Measurements from ENCODE around the gene STAMBPL1.
"Not testable (repeated sequence)": the region's sequence is repeated elsewhere in the genome, so short reads cannot be mapped to it uniquely, and the experiment has no call there.

STAMBPL1 gene

DNA sequence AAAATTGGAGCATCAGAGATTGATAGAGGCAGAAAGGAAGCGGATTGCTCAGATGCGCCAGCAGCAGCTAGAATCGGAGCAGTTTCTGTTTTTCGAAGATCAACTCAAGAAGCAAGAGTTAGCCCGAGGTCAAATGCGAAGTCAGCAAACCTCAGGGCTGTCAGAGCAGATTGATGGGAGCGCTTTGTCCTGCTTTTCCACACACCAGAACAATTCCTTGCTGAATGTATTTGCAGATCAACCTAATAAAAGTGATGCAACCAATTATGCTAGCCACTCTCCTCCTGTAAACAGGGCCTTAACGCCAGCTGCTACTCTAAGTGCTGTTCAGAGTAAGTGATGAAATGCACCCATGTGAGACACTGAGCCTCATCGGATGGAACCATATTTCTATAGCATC, 33.1 kb downstream of the STAMBPL1 start:
- no peak overlapping the region for H3K4me3 ChIP-seq (ENCODE audit: low read length)
- no peak for DNase-seq (ENCODE audit: low read depth, low spot score)

DNA sequence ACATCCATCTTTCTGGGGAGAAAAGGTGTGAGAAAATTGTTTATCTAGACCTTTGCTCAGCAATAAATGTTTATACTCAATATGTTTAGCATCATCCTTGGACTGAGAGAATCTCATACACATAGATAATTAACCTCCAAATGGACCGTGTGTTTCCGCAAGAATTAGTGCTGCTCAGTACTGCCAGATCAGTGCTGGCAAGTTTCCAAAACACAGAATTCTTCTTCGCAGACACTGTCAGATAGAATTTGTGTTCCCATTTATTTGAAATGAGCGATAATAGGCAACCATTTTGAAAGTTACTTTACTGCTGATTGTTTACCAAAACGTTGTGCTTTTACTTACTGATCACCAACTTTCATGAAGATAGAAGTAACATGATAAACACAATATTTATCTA, 33.7 kb downstream of the STAMBPL1 start:
- no peak for DNase-seq (ENCODE audit: low read depth, low spot score)
- H3K4me3 ChIP-seq (ENCODE audit: low read length) = no peak overlapping the region

DNA sequence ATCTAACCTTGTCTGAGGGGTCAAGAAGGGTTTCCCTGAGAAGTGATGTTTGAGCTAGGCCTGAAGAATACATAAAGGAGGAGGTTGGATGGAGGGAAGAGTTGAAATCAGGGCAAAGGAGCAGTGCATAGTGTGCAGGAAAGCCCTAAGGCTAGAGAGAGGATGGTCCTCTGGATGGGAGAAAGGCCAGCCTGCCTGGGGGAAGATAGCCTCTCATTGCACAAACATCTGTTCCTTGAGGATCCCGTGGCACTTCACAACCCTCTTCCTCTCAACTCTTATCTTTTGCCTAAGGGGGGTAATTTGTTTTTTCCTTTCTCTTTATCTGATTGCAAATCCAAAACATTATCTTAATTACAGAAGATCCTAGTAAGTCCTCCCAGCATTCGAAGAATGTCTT, 35.7 kb downstream of the STAMBPL1 start:
- no peak for DNase-seq (ENCODE audit: low read depth, low spot score)

DNA sequence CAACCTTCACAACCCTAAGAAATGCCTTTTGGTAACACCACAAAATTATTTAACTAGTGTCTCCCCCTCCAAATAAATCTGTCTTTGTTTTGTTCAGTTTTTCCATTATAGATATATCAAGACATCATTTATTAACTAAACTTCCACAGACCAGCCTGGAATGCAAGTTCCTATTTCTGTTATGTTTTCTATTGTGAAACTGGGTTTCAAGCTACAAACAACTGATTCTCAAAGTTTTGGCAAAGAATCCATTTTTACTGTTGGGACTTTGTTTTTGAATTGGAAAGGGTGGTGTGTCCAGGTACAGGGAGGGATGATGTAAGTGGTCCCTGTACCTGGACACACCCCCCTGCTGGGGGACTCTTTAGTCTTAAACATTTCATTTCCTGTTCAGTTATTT, 36.2 kb downstream of the STAMBPL1 start:
- DNase-seq (ENCODE audit: low read depth, low spot score) = no peak
- no peak overlapping the region for H3K4me3 ChIP-seq (ENCODE audit: low read length)

More for the DNA sequence above, 35.7 kb downstream of the STAMBPL1 start:
- no peak overlapping the region for H3K4me3 ChIP-seq (ENCODE audit: low read length)

DNA sequence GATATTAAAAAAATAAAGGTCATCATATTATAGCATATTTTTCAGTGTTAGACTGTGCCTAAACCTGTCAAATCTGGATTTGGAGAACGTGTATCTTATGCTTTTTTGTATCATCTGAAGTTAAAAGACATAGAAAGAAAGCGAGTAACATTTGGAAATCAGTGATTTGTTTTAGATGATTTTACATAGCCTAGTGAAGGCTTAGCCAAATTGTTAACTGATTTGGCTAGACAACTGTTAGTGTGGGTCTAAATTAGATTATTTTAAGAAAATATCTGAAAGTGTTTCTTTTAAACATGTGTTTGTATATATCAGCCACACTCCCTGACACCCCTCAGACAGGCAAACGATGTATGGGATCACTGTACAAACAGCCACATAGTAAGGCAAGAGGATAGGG, 36.9 kb downstream of the STAMBPL1 start:
- H3K4me3 ChIP-seq (ENCODE audit: low read length) = no peak overlapping the region
- DNase-seq (ENCODE audit: low read depth, low spot score) = no peak

DNA sequence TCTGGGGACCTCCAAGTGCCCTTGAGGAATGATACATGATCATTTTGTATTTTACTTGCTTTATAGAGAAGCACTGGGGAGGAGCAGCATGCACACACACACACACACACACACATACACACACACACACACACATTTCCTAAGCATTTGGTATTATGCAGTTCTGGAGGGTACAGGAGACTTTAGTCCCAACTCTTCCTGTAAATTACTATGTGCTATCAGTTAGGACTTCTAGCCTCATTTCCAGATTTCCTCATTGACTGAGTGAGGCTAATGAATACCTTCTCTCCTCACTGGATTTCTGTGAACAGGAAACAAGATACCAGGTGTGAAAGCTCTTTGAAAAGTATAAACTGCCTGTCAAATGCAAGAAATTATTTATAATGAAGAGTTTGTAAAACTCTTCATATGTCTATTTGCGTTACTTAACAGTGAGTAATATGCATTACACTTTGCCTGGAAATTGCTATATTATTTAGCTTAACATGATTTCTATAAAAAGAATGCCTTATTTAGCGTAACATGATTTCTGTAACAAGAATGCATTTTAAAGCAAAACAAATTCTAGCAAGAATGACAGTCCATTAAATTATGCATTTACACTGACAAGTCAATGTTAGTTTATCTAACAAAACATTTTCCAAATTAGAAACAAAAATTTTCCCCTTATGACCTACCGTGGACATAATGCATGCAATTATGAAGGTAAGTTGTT, 38.3 kb downstream of the STAMBPL1 start:
- no peak overlapping the region for H3K4me3 ChIP-seq (ENCODE audit: low read length)
- DNase-seq (ENCODE audit: low read depth, low spot score) = no peak

DNA sequence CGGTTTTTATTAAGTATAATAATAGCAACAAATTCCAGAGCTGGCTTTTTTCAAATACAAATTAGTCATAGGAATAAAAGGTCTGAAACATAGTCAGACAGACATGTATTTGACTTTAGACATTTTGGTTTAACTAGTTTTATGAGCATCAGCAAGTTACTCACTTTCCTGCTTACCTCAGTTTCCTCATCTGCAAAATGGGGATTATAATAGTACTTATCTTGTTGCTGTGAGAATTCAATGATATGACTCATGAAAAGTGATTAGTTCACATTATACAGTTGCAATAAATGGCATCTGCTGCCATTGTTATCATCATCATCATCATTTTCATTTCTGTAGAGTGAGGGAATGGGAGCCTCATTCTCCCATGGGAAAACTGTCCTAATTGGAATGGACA, 39.0 kb downstream of the STAMBPL1 start:
- no peak for DNase-seq (ENCODE audit: low read depth, low spot score)
- no peak overlapping the region for H3K4me3 ChIP-seq (ENCODE audit: low read length)

DNA sequence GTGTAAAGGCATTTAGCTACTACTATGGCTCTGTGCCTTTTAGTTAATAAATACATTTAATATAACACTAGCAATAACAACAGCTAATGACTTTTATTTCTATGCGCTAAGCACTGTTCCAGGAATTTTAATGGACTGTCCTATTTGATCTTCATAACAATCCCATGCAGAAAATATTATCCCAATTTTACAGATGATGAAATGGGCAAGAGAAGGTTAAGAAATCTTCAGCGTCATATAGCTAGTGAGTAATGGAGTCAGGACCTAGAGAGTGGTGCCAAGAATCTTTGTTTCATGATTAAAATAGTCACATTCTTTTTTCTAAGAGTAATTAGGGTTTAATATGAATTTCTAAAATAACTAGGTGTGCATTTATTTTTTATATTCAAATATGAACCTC, 40.2 kb downstream of the STAMBPL1 start:
- DNase-seq (ENCODE audit: low read depth, low spot score) = no peak
- H3K4me3 ChIP-seq (ENCODE audit: low read length) = no peak overlapping the region

DNA sequence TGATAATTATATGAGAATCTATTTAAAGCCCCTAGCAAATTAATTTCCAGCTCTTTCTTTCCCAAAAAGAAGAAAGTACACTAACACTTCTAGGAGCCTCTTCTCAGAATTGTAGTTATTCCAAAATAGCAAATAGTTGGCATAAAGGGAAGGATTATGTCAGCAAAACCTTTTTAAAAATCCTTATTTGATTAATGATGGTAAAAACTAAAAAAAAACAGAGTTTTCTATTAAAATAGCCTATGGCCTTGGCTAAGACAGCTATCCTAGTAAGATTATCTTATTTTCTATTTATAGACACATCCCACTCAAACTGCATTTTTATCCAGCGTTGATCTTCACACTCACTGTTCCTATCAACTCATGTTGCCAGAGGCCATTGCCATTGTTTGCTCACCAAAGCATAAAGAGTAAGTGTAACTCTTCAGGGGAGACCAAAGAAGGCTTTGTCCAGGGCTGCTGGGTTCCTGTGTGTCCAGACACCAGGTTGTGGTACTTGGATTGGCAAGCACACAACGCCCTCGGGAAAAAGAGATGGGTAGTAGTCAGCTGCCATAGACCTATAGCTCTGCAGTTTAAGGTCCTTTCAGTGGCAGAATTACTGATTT, 41.0 kb downstream of the STAMBPL1 start:
- DNase-seq (ENCODE audit: low read depth, low spot score) = no peak
- no peak overlapping the region for H3K4me3 ChIP-seq (ENCODE audit: low read length)

DNA sequence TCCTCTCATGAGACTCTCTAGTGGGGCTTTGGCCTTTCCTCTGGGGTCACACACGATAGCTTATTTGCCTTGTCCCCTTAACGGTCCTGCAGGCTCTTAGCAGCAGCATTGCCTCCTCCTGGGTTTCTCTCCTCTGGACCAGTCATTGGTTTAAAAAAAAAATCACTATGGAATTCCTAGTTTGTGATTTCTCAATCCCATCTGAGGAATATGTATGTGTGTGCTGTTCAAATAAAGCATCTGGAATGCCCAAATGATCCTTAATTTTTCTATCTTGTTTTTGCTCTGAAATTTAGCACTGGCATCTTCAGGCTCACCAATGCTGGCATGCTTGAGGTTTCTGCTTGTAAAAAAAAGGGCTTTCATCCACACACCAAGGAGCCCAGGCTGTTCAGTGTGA, 42.0 kb downstream of the STAMBPL1 start:
- no peak for DNase-seq (ENCODE audit: low read depth, low spot score)
- H3K4me3 ChIP-seq (ENCODE audit: low read length) = no peak overlapping the region

DNA sequence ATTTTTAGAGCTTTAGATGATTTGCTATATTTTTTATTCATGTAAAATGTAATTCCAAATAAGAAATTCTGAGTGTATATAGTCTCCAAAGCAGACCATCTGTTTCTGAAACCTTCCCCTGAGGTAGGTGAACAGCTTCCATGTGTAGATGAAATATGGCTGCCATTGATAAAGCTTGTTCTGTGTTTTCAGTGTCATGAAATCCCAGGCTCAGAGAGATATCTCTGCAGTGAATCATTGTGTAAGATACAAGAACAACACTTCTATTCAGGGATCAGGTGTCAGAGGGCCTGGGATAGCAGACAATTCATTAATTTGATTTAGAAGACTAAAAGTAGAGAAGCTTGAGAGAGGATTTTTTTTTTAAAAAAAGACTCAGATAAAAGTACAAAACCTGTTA, 43.5 kb downstream of the STAMBPL1 start:
- DNase-seq (ENCODE audit: low read depth, low spot score) = no peak
- H3K4me3 ChIP-seq (ENCODE audit: low read length) = no peak overlapping the region

DNA sequence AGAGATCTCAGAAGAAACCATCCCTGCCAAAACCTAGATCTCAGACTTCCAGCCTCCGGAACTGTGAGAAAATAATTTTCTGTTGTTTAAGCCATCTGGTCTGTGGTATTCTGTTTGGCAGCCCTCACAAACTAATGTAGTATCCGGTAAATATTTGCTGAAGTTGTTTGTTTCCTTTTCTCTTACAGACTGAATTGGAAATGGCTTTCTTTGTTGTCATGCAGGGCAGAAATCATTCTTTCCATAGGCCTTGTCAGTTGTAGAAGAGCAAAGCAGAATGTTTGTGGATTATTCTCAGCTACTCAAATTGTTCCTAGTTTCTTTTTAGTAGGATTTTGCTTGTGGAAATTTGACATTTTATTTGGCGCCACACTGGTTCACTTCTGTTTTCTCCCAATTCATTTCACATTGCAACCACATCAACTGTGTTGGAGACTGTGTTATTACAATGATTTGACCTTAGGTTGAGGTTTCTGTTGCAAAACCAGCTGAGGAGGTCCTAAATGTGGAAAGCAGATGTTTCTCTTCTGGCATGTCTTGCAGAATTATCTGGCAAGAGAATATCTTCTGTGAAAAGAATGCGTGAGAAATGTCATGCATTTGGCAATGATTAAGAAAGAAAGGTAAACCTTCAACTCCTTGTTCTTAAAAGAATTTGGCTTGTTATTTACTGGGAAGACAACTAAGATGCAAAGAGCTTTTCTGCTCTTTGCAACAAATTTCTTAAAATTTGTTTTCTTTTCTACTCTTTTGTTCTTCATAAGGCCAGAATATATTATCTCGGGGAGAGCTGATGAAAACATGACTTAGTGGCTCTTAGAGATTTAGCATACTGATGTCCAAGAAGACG, 46.7 kb downstream of the STAMBPL1 start:
- no peak for DNase-seq (ENCODE audit: low read depth, low spot score)
- no peak overlapping the region for H3K4me3 ChIP-seq (ENCODE audit: low read length)

DNA sequence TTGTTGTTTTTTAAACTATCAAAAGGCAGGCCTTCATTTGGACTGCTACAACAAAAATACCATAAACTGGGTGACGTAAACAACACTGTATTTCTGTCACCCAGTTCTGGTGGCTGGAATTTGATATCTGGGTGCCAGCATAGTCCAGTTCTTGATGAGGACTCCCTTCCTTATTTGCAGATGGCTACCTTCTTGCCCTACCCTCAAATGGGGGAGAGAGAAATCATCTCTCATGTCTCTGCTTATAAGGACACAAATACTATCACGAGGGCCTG, 47.3 kb downstream of the STAMBPL1 start:
- H3K4me3 ChIP-seq (ENCODE audit: low read length) = no peak overlapping the region
- DNase-seq (ENCODE audit: low read depth, low spot score) = no peak

DNA sequence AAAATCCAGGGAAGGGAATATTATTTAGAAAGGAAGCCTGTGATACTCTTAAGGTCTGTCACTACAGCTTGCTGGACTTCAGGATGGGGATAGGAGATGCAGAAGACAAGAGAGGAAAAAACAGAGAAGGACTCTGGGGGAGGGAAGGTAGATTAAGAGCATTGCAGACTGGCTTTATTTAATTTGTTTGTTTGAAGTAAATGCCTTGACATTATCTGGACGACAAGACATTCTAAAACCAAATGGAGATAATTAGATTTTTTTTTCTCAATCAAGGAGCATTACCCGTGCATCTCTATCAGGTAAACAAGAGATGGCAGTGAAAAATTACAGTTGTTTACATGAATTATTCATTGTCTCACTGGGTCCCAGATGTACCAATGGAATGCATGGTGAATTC, 48.2 kb downstream of the STAMBPL1 start:
- no peak for DNase-seq (ENCODE audit: low read depth, low spot score)
- H3K4me3 ChIP-seq (ENCODE audit: low read length) = no peak overlapping the region

DNA sequence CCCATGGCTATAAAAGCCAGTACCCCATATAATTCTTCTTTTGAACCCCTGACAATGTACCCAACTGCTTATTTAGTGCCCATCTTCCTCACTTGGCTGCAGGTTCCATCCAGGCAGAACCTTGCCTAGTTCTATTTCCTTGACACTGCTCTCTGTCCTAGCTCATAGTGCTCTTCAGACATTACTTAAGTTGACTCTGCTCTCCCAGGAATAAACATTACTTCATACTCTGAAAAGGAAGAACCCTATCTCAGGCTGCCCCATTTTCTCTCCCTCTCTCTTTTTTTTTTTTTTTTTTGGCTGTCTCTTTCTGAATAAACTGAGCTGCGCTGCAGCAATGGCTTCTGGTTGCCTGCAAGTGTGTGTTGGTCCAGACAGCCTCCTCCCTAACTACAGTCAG, 51.5 kb downstream of the STAMBPL1 start:
- H3K4me3 ChIP-seq (ENCODE audit: low read length) = no peak overlapping the region
- no peak for DNase-seq (ENCODE audit: low read depth, low spot score)

DNA sequence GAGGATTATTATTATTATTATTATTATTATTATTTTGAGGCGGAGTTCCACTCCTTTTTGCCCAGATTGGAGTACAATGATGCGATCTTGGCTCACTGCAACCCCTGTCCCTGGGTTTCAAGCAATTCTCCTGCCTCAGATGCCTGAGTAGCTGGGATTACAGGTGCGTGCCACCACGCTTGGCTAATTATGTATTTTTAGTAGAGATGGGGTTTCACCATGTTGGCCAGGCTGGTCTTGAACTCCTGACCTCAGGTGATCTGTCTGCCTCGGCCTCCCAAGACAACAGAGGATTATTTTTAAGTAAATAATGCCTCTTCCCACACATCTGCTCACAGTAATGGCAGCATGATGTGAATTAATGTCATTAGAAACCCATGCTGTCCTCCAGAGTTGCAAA, 52.0 kb downstream of the STAMBPL1 start:
- DNase-seq (ENCODE audit: low read depth, low spot score); H3K4me3 ChIP-seq (ENCODE audit: low read length): not testable (repeated sequence)

DNA sequence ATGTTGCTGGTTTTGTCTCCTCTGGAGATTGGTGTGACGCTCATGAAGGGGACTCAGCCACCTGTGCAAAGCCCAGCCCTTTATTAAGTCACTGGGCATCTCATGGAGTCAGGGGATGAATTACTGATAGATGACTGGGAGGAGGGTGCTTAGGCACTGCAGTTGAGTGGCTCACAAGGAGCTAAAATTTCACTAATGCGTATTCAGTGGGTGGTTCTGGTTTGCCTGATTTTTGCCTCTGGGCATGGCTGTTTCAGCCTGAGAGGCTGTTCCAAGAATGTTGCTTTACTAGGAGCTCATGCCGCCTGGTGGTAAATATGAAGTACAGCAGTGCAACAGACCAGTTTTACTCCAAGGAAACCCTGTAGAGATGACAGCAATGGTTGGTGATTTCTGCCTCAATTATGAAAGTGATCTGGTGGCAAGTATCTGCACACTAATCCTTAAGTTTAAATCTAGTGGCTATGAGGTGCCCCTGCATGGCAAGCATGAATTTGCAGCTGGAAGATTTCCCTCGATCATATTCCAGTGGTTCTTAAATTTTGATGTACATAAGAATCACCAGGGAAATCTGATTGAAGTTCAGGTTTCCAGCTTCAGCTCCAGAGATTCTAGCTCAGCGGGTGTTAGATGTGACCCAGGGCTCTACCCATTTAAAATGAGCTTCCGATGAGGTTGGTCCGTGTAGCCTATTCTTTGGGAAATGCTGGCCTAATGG, 52.7 kb downstream of the STAMBPL1 start:
- H3K4me3 ChIP-seq (ENCODE audit: low read length) = no peak overlapping the region
- DNase-seq (ENCODE audit: low read depth, low spot score) = peak; percentile 67

DNA sequence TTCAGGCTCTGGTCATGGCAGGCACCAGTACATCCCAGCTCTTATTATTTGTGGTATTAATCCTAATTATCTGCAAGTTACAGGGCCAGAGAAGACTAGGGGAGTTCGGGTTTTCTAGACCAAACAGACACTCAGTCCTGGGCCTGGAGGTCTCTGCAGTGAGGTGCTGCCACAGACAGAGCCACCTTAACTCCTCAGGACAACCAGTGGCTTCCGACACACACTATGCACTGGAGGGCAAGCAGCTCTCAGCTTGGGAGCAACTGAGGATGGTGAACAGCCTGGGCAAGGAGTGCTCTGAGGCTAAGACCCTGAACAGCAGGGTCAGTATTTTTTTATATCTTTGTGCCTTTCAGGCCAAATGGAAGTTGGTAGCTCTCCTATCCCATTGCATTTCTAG, 53.5 kb downstream of the STAMBPL1 start:
- H3K4me3 ChIP-seq (ENCODE audit: low read length) = no peak overlapping the region
- DNase-seq (ENCODE audit: low read depth, low spot score) = no peak

DNA sequence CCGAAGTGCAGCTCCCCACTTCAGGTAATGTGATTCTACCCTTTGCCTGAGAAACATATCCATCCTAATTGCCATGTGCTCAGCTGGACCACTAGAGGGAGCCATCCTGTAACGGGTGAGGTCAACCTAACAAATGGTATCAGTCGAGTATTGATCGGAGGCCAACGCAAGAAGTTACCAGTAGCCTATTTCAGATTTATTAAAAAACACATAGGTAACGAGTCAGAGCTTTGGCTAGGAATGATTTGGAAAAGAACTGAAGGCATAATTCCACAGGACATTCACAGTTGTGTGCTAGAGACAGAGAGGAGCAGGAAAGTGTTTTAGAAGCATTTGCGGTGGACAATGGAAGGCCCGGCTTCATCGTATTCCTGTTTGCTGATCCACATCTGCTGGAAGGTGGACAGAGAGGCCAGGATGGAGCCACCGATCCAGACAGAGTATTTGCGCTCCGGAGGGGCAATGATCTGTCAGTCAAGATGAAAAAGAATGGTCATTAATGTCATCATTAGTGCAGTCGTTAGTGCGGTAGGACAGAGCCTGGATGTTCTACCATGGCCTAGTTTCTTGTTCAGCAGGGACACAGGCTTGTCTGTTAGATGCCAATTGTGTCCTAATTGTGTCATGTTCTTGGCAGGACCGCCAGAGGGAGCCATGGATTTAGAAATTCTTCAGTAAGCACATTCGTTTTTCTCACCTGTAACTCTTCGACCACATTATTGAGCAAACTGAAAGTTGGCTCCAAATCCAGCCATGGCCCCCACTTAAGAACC, 55.0 kb downstream of the STAMBPL1 start:
- DNase-seq (ENCODE audit: low read depth, low spot score) = peak; percentile 88

More for the DNA sequence above, 55.0 kb downstream of the STAMBPL1 start:
- H3K4me3 ChIP-seq (ENCODE audit: low read length) = no peak overlapping the region

Data from Jurkat, Clone E6-1 (cell line).